PC-9 (cell line): Measurements from ENCODE around the gene SIRPA. TPM values are rescaled to one million over a fixed set of nuclear protein-coding genes. Genes with fewer than 3 reads are reported as not detected.

Source experiments
- BruUV-seq: library from RNA; stranded (reverse); fragments of 400-500 nt; replicated peaks from 2 replicates; lab custom pipeline; 2021; lab: Mats Ljungman, UMichigan
- CTCF ChIA-PET: fragments of 300-600 bp; sonication (Branson Sonifier 250); formaldehyde crosslinking; loops from one replicate; lab custom pipeline; 2022; ENCODE audit warnings: antibody characterized with exemption; lab: Charles Lee
- POLR2A ChIA-PET: fragments of 300-600 bp; sonication (Branson Sonifier 250); formaldehyde crosslinking; loops from one replicate; lab custom pipeline; 2022; ENCODE audit warnings: antibody characterized with exemption; ENCODE audit not compliant: unreplicated experiment; lab: Charles Lee
- DNase-seq, 2 experiments: peaks; one replicate each; pipeline versions ENCODE4 v3.0.0 to v3.0.0-alpha.2; 2015 to 2022; ENCODE audit warnings: mixed read lengths in 1 of 2
- H2AFZ ChIP-seq: fragments of 200-600 bp; sonication (generic); 2 replicates; pipeline ENCODE4 v1.8.1; 2017; ENCODE audit warnings: antibody characterized with exemption
- H3F3A ChIP-seq: fragments of 200-600 bp; sonication (generic); 2 replicates; pipeline ENCODE4 v1.8.1; 2017; ENCODE audit warnings: antibody characterized with exemption, mild to moderate bottlenecking, low read depth; ENCODE audit not compliant: insufficient read depth
- H3K27ac ChIP-seq: fragments of 200-600 bp; sonication (generic); 2 replicates; pipeline ENCODE4 v1.6.1; 2016; ENCODE audit warnings: mixed run types
- H3K27me3 ChIP-seq: fragments of 200-600 bp; sonication (generic); 2 replicates; pipeline ENCODE4 v1.6.1; 2016; ENCODE audit warnings: low read depth, mixed run types; ENCODE audit not compliant: insufficient read depth
- H3K36me3 ChIP-seq: fragments of 200-600 bp; sonication (generic); 2 replicates; pipeline ENCODE4 v1.6.1; 2016; ENCODE audit warnings: low read depth, mixed run types
- H3K4me1 ChIP-seq: fragments of 200-600 bp; sonication (generic); replicated peaks from 2 replicates; pipeline ENCODE4 v1.6.1; 2016; ENCODE audit warnings: mixed run types; ENCODE audit not compliant: insufficient read depth
- H3K4me2 ChIP-seq: fragments of 200-600 bp; sonication (generic); 2 replicates; pipeline ENCODE4 v1.6.1; 2017; ENCODE audit warnings: mixed run types
- H3K4me3 ChIP-seq: fragments of 200-600 bp; sonication (generic); 2 replicates; pipeline ENCODE4 v1.6.1; 2016; ENCODE audit warnings: mixed run types
- H3K79me2 ChIP-seq: fragments of 200-600 bp; sonication (generic); 2 replicates; pipeline ENCODE4 v1.6.1; 2017; ENCODE audit warnings: low read depth, mixed run types
- H3K9me2 ChIP-seq: fragments of 200-600 bp; sonication (generic); 2 replicates; pipeline ENCODE4 v1.8.1; 2017; ENCODE audit warnings: mild to moderate bottlenecking; ENCODE audit not compliant: insufficient read depth
- H3K9me3 ChIP-seq: fragments of 200-600 bp; sonication (generic); 2 replicates; pipeline ENCODE4 v1.8.1; 2016; ENCODE audit warnings: low read depth; ENCODE audit not compliant: insufficient read depth
- H4K20me1 ChIP-seq: fragments of 200-600 bp; sonication (generic); 2 replicates; pipeline ENCODE4 v1.8.1; 2017; ENCODE audit not compliant: insufficient read depth
- CTCF ChIP-seq: fragments of 200-600 bp; sonication (generic); conservative IDR thresholded peaks from 2 replicates; pipeline ENCODE4 v1.6.1; 2017; ENCODE audit warnings: mixed run types, antibody characterized with exemption, mild to moderate bottlenecking, moderate library complexity
- EZH2 ChIP-seq: fragments of 200-600 bp; sonication (generic); IDR thresholded peaks from 2 replicates; pipeline ENCODE4 v1.8.0; 2017; ENCODE audit warnings: antibody characterized with exemption, low read depth
- intact Hi-C: fragments of 100-400 bp; cut with micrococcal nuclease; formaldehyde crosslinking; loops from one replicate; pipeline ENCODE4 v1.10.0; 2022; ENCODE audit not compliant: unreplicated experiment
- total RNA-seq: library from RNA; stranded (reverse); gene quantifications from 2 replicates; pipeline ENCODE4 v1.2.3, GENCODE V29; 2021

Gene SIRPA
- total RNA-seq, 1 experiment from 2014 or later, result 18.4 TPM

- BruUV-seq, result no TSS peak
- Histone ChIP-seq H3K4me1 (no peaks in the 10 kb centered on the region), H3K79me2 (no peaks in the 10 kb centered on the region), H3K9me2 (no peaks in the 10 kb centered on the region), H3K27ac (no peak overlapping the region), H3K36me3 (no peaks in the 10 kb centered on the region), H3K4me2 (no peak overlapping the region), H2AFZ (no peak overlapping the region), H3K4me3 (no peak overlapping the region), H3K9me3 (no peaks in the 10 kb centered on the region), H3F3A (no peaks in the 10 kb centered on the region), H4K20me1 (no peaks in the 10 kb centered on the region), H3K27me3 (peaks cover 75% of the 10 kb centered on the region)
- intact Hi-C loops, result loop anchor here (1.0 to 5.0 kb wide), 2 partner anchors 207 to 487 kb away; no protein-coding TSS in a partner anchor
- DNase-seq, result peak in 1 of 2 experiments; percentile 55
- no peak for TF ChIP-seq EZH2
- peak; percentile 96 for TF ChIP-seq CTCF
- ChIA-PET CTCF (interaction anchor here (0.6 kb wide), 1 partner anchor 941 kb away, joined by 3 read pairs; no protein-coding TSS in a partner anchor), POLR2A (interaction anchor here (0.6 kb wide), 2 partner anchors 240 to 1677 kb away, joined by 5 to 24 read pairs; no protein-coding TSS in a partner anchor)
Observed at GRCh38 chr20:1965520-1966351, 70.5 kb downstream of the SIRPA start.

- H3F3A ChIP-seq, result no peaks in the 10 kb centered on the region
- H3K36me3 ChIP-seq, result no peaks in the 10 kb centered on the region
- no peaks in the 10 kb centered on the region for H3K9me2 ChIP-seq
- no peak for DNase-seq
- H3K4me3 ChIP-seq, result no peak overlapping the region
- no peak for TF ChIP-seq EZH2
- TF ChIP-seq CTCF, result no peak
- no TSS peak for BruUV-seq
- intact Hi-C loops, result loop anchor here (5.0 kb wide), 1 partner anchor 483 kb away; no protein-coding TSS in a partner anchor
- H3K79me2 ChIP-seq, result no peaks in the 10 kb centered on the region
- H3K27me3 ChIP-seq, result peaks cover 83% of the 10 kb centered on the region
- H3K9me3 ChIP-seq, result no peaks in the 10 kb centered on the region
- H3K4me1 ChIP-seq, result no peaks in the 10 kb centered on the region
- H3K4me2 ChIP-seq, result no peak overlapping the region
- H2AFZ ChIP-seq, result no peak overlapping the region
- H4K20me1 ChIP-seq, result no peaks in the 10 kb centered on the region
- ChIA-PET CTCF (no interaction called here), POLR2A (no interaction called here)
- no peak overlapping the region for H3K27ac ChIP-seq
Observed at GRCh38 chr20:1968964-1969363, 73.8 kb downstream of the SIRPA start.

GRCh38 chr20:1971893-1972586 is 76.8 kb downstream of the SIRPA start:
- H3K9me2 ChIP-seq, result no peaks in the 10 kb centered on the region
- H3K4me1 ChIP-seq, result no peaks in the 10 kb centered on the region
- DNase-seq, result no peak
- BruUV-seq, result no TSS peak
- no peaks in the 10 kb centered on the region for H3K79me2 ChIP-seq
- peaks cover 88% of the 10 kb centered on the region for H3K27me3 ChIP-seq
- TF ChIP-seq EZH2 (no peak), CTCF (no peak)
- no peak overlapping the region for H3K27ac ChIP-seq
- no peak overlapping the region for H3K4me3 ChIP-seq
- no peaks in the 10 kb centered on the region for H4K20me1 ChIP-seq
- H3K9me3 ChIP-seq, result no peaks in the 10 kb centered on the region
- no peak overlapping the region for H3K4me2 ChIP-seq
- H3K36me3 ChIP-seq, result no peaks in the 10 kb centered on the region
- no peak overlapping the region for H2AFZ ChIP-seq
- CTCF ChIA-PET, result no interaction called here
- POLR2A ChIA-PET, result no interaction called here
- no peaks in the 10 kb centered on the region for H3F3A ChIP-seq
- intact Hi-C loops, result no loop called here
